ENCODE data around the gene FLII. TPM values are rescaled to one million over a fixed set of nuclear protein-coding genes. Genes with fewer than 3 reads are reported as not detected.

Gene FLII
- total RNA-seq, 1 donor from 2014 or later = 327 TPM

GRCh38 chr17:18253947-18254821, 4.4 kb downstream of the FLII start:
- Histone ChIP-seq H3K9me3 (no peaks in the 10 kb centered on the region), H3K36me3 (peaks cover 74% of the 10 kb centered on the region), H3K4me1 (peaks cover 25% of the 10 kb centered on the region), H3K4me3 (no peak overlapping the region), H3K27me3 (ENCODE audit: low read depth) (no peaks in the 10 kb centered on the region), H3K27ac (no peak overlapping the region)
- intact Hi-C loops (cut with DNase I) = no loop called here
- DNase-seq (no peak), ATAC-seq (no peak)
- no peak for TF ChIP-seq CTCF (IDR thresholded peaks at IDR 0.05)

- no peak overlapping the region for H3K4me3 ChIP-seq
- no peaks in the 10 kb centered on the region for H3K27me3 ChIP-seq (ENCODE audit: low read depth)
- peaks cover 27% of the 10 kb centered on the region for H3K4me1 ChIP-seq
- intact Hi-C loops (cut with DNase I) = no loop called here
- no peak for DNase-seq
- no peak for ATAC-seq
- TF ChIP-seq CTCF (IDR thresholded peaks at IDR 0.05) = no peak
- H3K27ac ChIP-seq = no peak overlapping the region
- H3K36me3 ChIP-seq = peaks cover 83% of the 10 kb centered on the region
- H3K9me3 ChIP-seq = no peaks in the 10 kb centered on the region
These were observed 5.2 kb downstream of the FLII start for GRCh38 chr17:18253187-18253884.

- H3K36me3 ChIP-seq = peaks cover 94% of the 10 kb centered on the region
- intact Hi-C loops (cut with DNase I) = no loop called here
- H3K4me1 ChIP-seq = peaks cover 30% of the 10 kb centered on the region
- no peaks in the 10 kb centered on the region for H3K27me3 ChIP-seq (ENCODE audit: low read depth)
- H3K9me3 ChIP-seq = no peaks in the 10 kb centered on the region
- no peak for DNase-seq
- no peak for TF ChIP-seq CTCF (IDR thresholded peaks at IDR 0.05)
- ATAC-seq = no peak
- H3K27ac ChIP-seq = no peak overlapping the region
- H3K4me3 ChIP-seq = no peak overlapping the region
These were observed 6.4 kb downstream of the FLII start for GRCh38 chr17:18252160-18252559.

- Histone ChIP-seq H3K27ac (no peak overlapping the region), H3K4me1 (peaks cover 21% of the 10 kb centered on the region), H3K9me3 (no peaks in the 10 kb centered on the region), H3K27me3 (ENCODE audit: low read depth) (no peaks in the 10 kb centered on the region), H3K36me3 (peaks cover 99% of the 10 kb centered on the region), H3K4me3 (no peak overlapping the region)
- DNase-seq (no peak), ATAC-seq (no peak)
- no peak for TF ChIP-seq CTCF (IDR thresholded peaks at IDR 0.05)
- intact Hi-C loops (cut with DNase I) = no loop called here
These were observed 7.3 kb downstream of the FLII start for GRCh38 chr17:18251204-18251603.

- Histone ChIP-seq H3K4me3 (no peak overlapping the region), H3K4me1 (peaks cover 18% of the 10 kb centered on the region), H3K36me3 (peaks cover 99% of the 10 kb centered on the region), H3K27ac (no peak overlapping the region), H3K27me3 (ENCODE audit: low read depth) (no peaks in the 10 kb centered on the region), H3K9me3 (no peaks in the 10 kb centered on the region)
- no peak for ATAC-seq
- intact Hi-C loops (cut with DNase I) = no loop called here
- no peak for DNase-seq
- TF ChIP-seq CTCF (IDR thresholded peaks at IDR 0.05) = no peak
These were observed 7.8 kb downstream of the FLII start for GRCh38 chr17:18250708-18251107.
